Neural cell (in vitro differentiated cells): Measurements from ENCODE around the gene GET3. TPM values are rescaled to one million over a fixed set of nuclear protein-coding genes. Genes with fewer than 3 reads are reported as not detected.
A peak's percentile ranks its signal among the peaks of the same experiment; 100 is the strongest.

ENCODE experiments used
- H2AFZ ChIP-seq: fragments of 200-600, 300-800 bp; sonication (generic), shearing (Covaris generic); 2 replicates; pipeline ENCODE4 v1.6.0; 2014; ENCODE audit warnings: low read depth, mild to moderate bottlenecking, antibody characterized with exemption, low read length, moderate library complexity
- H3F3A ChIP-seq: fragments of 200-600 bp; shearing (Covaris generic); 2 replicates; pipeline ENCODE4 v1.6.1; 2016; ENCODE audit warnings: mild to moderate bottlenecking, moderate library complexity, mixed read lengths, antibody characterized with exemption, low read length; ENCODE audit not compliant: insufficient read depth, poor library complexity, severe bottlenecking
- H3K27ac ChIP-seq: fragments of 200-600, 300-800 bp; sonication (generic), shearing (Covaris generic); 2 replicates; pipeline ENCODE4 v1.5.1; 2014; ENCODE audit warnings: mild to moderate bottlenecking, low read length, moderate library complexity
- H3K27me3 ChIP-seq: fragments of 300-800, 200-600 bp; sonication (generic), shearing (Covaris generic); 2 replicates; pipeline ENCODE4 v1.6.0; 2014; ENCODE audit warnings: mild to moderate bottlenecking, low read depth, low read length, moderate library complexity; ENCODE audit not compliant: insufficient read depth
- H3K36me3 ChIP-seq: fragments of 300-800, 200-600 bp; sonication (generic), shearing (Covaris generic); 2 replicates; pipeline ENCODE4 v1.5.1; 2014; ENCODE audit warnings: mild to moderate bottlenecking, antibody characterized with exemption, low read length, moderate library complexity; ENCODE audit not compliant: insufficient read depth
- H3K4me2 ChIP-seq: fragments of 300-800, 200-600 bp; sonication (generic), shearing (Covaris generic); 2 replicates; pipeline ENCODE4 v1.6.0; 2014; ENCODE audit warnings: mild to moderate bottlenecking, low read length
- H3K4me3 ChIP-seq: fragments of 300-800, 200-600 bp; sonication (generic), shearing (Covaris generic); 2 replicates; pipeline ENCODE4 v1.5.1; 2014; ENCODE audit warnings: mild to moderate bottlenecking, low read length, moderate library complexity
- H3K79me2 ChIP-seq: fragments of 200-600 bp; shearing (Covaris generic); replicated peaks from 2 replicates; pipeline ENCODE4 v1.6.0; 2014; ENCODE audit warnings: mild to moderate bottlenecking, low read length, moderate library complexity; ENCODE audit not compliant: insufficient read depth
- H3K9ac ChIP-seq: fragments of 300-800, 200-600 bp; sonication (generic), shearing (Covaris generic); 2 replicates; pipeline ENCODE4 v1.6.1; 2016; ENCODE audit warnings: mild to moderate bottlenecking, low read length, mixed read lengths
- H3K9me2 ChIP-seq: fragments of 200-600 bp; shearing (Covaris generic); 2 replicates; pipeline ENCODE4 v1.6.1; 2016; ENCODE audit warnings: mild to moderate bottlenecking, low read length, mixed read lengths; ENCODE audit not compliant: insufficient read depth
- H3K9me3 ChIP-seq: fragments of 200-600, 300-800 bp; sonication (generic), shearing (Covaris generic); 2 replicates; pipeline ENCODE4 v1.6.1; 2016; ENCODE audit warnings: mild to moderate bottlenecking, mixed run types, low read length, moderate library complexity, mixed read lengths
- H4K20me1 ChIP-seq: fragments of 200-600 bp; shearing (Covaris generic); 2 replicates; pipeline ENCODE4 v1.6.1; 2016; ENCODE audit warnings: mild to moderate bottlenecking, mixed run types; ENCODE audit not compliant: insufficient read depth
- EP300 ChIP-seq: fragments of 450-650 bp; conservative IDR thresholded peaks from 2 replicates; pipeline ENCODE4 v1.6.1; 2014; ENCODE audit warnings: antibody characterized with exemption, mild to moderate bottlenecking, moderate library complexity; ENCODE audit not compliant: poor library complexity, severe bottlenecking
- EZH2 ChIP-seq: fragments of 200-600, 300-800 bp; shearing (Covaris generic), sonication (generic); IDR thresholded peaks from 2 replicates; pipeline ENCODE4 v1.6.1; 2014; ENCODE audit warnings: antibody characterized with exemption, low read length, borderline replicate concordance, mild to moderate bottlenecking; ENCODE audit not compliant: insufficient read depth, poor library complexity, severe bottlenecking
- MXI1 ChIP-seq: fragments of 450-650 bp; conservative IDR thresholded peaks from 2 replicates; pipeline ENCODE4 v1.6.1; 2014; ENCODE audit warnings: antibody characterized with exemption, mild to moderate bottlenecking; ENCODE audit not compliant: poor library complexity, severe bottlenecking
- POLR2AphosphoS5 ChIP-seq: IDR thresholded peaks from 2 replicates; pipeline ENCODE4 v1.6.1; 2012
- RAD21 ChIP-seq: fragments of 450-650 bp; conservative IDR thresholded peaks from 2 replicates; pipeline ENCODE4 v1.6.1; 2014; ENCODE audit warnings: antibody characterized with exemption, mild to moderate bottlenecking, moderate library complexity
- SMC3 ChIP-seq: fragments of 450-650 bp; conservative IDR thresholded peaks from 2 replicates; pipeline ENCODE4 v1.6.1; 2014; ENCODE audit warnings: antibody characterized with exemption, mild to moderate bottlenecking, moderate library complexity; ENCODE audit not compliant: poor library complexity
- TAF1 ChIP-seq: IDR thresholded peaks from 2 replicates; pipeline ENCODE4 v1.6.1; 2012; ENCODE audit warnings: low read depth
- polyA plus RNA-seq: library from polyadenylated mRNA; depleted of rRNA; stranded (reverse); fragments of >200 nt; gene quantifications from 2 replicates; pipeline ENCODE4 v1.2.3, GENCODE V29; 2014
- TF ChIP-seq, protein P1 (sequence below): fragments of 450-650 bp; IDR thresholded peaks from 2 replicates; pipeline ENCODE4 v1.5.1; 2014; ENCODE audit warnings: antibody characterized with exemption, mild to moderate bottlenecking, moderate library complexity; ENCODE audit not compliant: poor library complexity, severe bottlenecking
- TF ChIP-seq, protein P2 (sequence below): IDR thresholded peaks from 2 replicates; pipeline ENCODE4 v1.6.1; 2012; ENCODE audit warnings: borderline replicate concordance

The GET3 gene
- polyA plus RNA-seq, 1 donor from 2014 or later, result 89.6 TPM

DNA sequence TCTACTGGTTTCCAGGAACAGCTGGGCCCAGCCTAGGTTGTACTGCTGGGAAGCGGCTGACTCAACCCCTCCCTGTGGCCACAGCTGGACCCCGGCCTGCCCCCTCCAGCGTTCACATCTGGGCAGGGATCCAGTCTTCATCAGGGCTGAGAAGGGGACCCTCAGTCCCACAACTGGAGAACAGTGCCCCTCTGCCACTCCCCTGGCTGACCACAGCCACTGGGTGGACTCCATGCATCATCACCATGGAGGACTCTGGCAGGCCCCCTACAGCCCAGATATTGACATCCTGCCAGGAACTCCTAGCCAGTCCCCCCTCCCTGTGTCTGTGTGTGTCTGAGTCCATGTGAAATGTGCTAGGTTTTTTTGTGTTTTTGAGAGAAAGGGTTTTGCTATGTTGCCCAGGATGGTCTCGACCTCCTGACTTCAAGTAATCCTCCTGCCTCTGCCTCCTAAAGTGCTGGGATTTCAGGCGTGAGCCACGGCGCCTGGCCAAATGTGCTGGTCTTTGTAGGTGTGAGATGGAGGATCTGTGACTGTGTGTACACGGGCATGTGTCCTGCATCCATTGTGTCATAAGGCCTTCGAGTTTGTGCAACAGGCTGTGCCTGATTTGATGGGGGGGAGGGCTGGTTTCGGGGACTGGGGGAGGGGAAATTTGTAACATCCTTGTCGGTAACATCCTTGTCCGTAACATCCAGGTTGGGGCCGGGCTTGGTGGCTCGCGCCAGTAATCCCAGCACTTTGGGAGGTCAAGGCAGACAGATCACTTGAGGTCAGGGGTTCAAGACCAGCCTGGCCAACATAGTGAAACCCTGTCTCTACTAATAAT lies 42.1 kb downstream of the GET3 start:
- Histone ChIP-seq H2AFZ (no peak overlapping the region), H3F3A (no peaks in the 10 kb centered on the region), H3K27ac (no peak overlapping the region), H3K9ac (no peak overlapping the region), H3K79me2 (no peaks in the 10 kb centered on the region), H4K20me1 (no peaks in the 10 kb centered on the region), H3K4me2 (no peak overlapping the region), H3K27me3 (no peaks in the 10 kb centered on the region), H3K4me3 (no peak overlapping the region), H3K9me2 (no peaks in the 10 kb centered on the region), H3K9me3 (no peaks in the 10 kb centered on the region), H3K36me3 (no peaks in the 10 kb centered on the region)
- TF ChIP-seq, protein P1, sequence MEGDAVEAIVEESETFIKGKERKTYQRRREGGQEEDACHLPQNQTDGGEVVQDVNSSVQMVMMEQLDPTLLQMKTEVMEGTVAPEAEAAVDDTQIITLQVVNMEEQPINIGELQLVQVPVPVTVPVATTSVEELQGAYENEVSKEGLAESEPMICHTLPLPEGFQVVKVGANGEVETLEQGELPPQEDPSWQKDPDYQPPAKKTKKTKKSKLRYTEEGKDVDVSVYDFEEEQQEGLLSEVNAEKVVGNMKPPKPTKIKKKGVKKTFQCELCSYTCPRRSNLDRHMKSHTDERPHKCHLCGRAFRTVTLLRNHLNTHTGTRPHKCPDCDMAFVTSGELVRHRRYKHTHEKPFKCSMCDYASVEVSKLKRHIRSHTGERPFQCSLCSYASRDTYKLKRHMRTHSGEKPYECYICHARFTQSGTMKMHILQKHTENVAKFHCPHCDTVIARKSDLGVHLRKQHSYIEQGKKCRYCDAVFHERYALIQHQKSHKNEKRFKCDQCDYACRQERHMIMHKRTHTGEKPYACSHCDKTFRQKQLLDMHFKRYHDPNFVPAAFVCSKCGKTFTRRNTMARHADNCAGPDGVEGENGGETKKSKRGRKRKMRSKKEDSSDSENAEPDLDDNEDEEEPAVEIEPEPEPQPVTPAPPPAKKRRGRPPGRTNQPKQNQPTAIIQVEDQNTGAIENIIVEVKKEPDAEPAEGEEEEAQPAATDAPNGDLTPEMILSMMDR, result no peak
- TF ChIP-seq EZH2 (no peak), SMC3 (no peak), TAF1 (no peak), POLR2AphosphoS5 (no peak), RAD21 (no peak), MXI1 (no peak), EP300 (no peak)
- TF ChIP-seq, protein P2, sequence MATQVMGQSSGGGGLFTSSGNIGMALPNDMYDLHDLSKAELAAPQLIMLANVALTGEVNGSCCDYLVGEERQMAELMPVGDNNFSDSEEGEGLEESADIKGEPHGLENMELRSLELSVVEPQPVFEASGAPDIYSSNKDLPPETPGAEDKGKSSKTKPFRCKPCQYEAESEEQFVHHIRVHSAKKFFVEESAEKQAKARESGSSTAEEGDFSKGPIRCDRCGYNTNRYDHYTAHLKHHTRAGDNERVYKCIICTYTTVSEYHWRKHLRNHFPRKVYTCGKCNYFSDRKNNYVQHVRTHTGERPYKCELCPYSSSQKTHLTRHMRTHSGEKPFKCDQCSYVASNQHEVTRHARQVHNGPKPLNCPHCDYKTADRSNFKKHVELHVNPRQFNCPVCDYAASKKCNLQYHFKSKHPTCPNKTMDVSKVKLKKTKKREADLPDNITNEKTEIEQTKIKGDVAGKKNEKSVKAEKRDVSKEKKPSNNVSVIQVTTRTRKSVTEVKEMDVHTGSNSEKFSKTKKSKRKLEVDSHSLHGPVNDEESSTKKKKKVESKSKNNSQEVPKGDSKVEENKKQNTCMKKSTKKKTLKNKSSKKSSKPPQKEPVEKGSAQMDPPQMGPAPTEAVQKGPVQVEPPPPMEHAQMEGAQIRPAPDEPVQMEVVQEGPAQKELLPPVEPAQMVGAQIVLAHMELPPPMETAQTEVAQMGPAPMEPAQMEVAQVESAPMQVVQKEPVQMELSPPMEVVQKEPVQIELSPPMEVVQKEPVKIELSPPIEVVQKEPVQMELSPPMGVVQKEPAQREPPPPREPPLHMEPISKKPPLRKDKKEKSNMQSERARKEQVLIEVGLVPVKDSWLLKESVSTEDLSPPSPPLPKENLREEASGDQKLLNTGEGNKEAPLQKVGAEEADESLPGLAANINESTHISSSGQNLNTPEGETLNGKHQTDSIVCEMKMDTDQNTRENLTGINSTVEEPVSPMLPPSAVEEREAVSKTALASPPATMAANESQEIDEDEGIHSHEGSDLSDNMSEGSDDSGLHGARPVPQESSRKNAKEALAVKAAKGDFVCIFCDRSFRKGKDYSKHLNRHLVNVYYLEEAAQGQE, result no peak

DNA sequence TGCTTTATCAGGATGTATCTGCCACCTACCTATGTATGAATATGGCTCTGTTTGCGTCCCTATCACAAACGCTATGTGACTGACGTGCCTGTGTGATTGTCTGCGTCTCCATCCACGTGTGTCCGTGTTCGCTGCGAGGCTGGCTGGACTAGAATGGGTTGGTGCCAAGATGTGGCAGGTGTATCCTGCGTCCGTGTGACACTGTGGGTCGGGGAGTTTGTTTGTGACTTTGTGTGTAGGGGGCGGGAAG lies 44.8 kb downstream of the GET3 start:
- Histone ChIP-seq H3K9ac (peak overlapping the region; percentile 85), H3F3A (no peaks in the 10 kb centered on the region), H2AFZ (peak overlapping the region; percentile 31), H3K4me2 (no peak overlapping the region), H3K4me3 (peak overlapping the region; percentile 75), H3K27me3 (no peaks in the 10 kb centered on the region), H3K36me3 (no peaks in the 10 kb centered on the region), H3K9me3 (no peaks in the 10 kb centered on the region), H3K9me2 (no peaks in the 10 kb centered on the region), H3K79me2 (no peaks in the 10 kb centered on the region), H4K20me1 (no peaks in the 10 kb centered on the region), H3K27ac (peak overlapping the region; percentile 70)
- TF ChIP-seq TAF1, result no peak
- TF ChIP-seq EP300, result no peak
- TF ChIP-seq POLR2AphosphoS5, result no peak
- TF ChIP-seq MXI1, result no peak
- TF ChIP-seq, protein P2, result no peak
- no peak for TF ChIP-seq EZH2
- TF ChIP-seq, protein P1, result no peak
- TF ChIP-seq RAD21, result no peak
- no peak for TF ChIP-seq SMC3
